ENCODE measurements around the gene LCP2. TPM values are rescaled to one million over a fixed set of nuclear protein-coding genes. Genes with fewer than 3 reads are reported as not detected.
A peak's percentile ranks its signal among the peaks of the same experiment; 100 is the strongest.

The LCP2 gene
- total RNA-seq, 1 donor from 2014 or later: not detected

- no peak overlapping the region for H3K27ac ChIP-seq
- Mint-ChIP-seq H3K27me3 (ENCODE audit: insufficient read depth, low read depth) (peaks cover 16% of the 10 kb centered on the region), H3K4me3 (no peak overlapping the region), H3K4me1 (peaks cover 42% of the 10 kb centered on the region), H3K9me3 (peaks cover 20% of the 10 kb centered on the region), H3K36me3 (peaks cover 6% of the 10 kb centered on the region), H3K27ac (no peak overlapping the region)
- no peak for TF ChIP-seq EZH2phosphoT487 (IDR thresholded peaks at IDR 0.05)
- no peak for TF ChIP-seq EZH2 (IDR thresholded peaks at IDR 0.05)
- TF ChIP-seq CTCF (IDR thresholded peaks at IDR 0.05): no peak
- H2AFZ ChIP-seq (replicated peaks): peak overlapping the region; percentile 65
- no peaks in the 10 kb centered on the region for H3K79me2 ChIP-seq (ENCODE audit: low read depth)
- H3K36me3 ChIP-seq: no peaks in the 10 kb centered on the region
- H3K4me3 ChIP-seq: no peak overlapping the region
- H3K9me3 ChIP-seq (ENCODE audit: low read depth): no peaks in the 10 kb centered on the region
- no peaks in the 10 kb centered on the region for H3K27me3 ChIP-seq
- peaks cover 21% of the 10 kb centered on the region for H3F3A ChIP-seq (ENCODE audit: low read depth)
- peak overlapping the region; percentile 32 for H3K4me2 ChIP-seq
- DNase-seq (ENCODE audit: low spot score): no peak
- no peak overlapping the region for H3K9ac ChIP-seq
- H3K4me1 ChIP-seq: peaks cover 32% of the 10 kb centered on the region
- H4K20me1 ChIP-seq (ENCODE audit: low read depth): no peaks in the 10 kb centered on the region
These were observed 42.2 kb upstream of the LCP2 start for GRCh38 chr5:170339780-170340167.

- peaks cover 11% of the 10 kb centered on the region for H3K27me3 Mint-ChIP-seq (ENCODE audit: insufficient read depth, low read depth)
These were observed 41.6 kb upstream of the LCP2 start for GRCh38 chr5:170338933-170339779.

GRCh38 chr5:170338291-170338690, 40.7 kb upstream of the LCP2 start:
- Mint-ChIP-seq H3K27ac (no peak overlapping the region), H3K9me3 (peaks cover 7% of the 10 kb centered on the region), H3K4me1 (peaks cover 54% of the 10 kb centered on the region), H3K36me3 (no peaks in the 10 kb centered on the region), H3K27me3 (ENCODE audit: insufficient read depth, low read depth) (peaks cover 11% of the 10 kb centered on the region), H3K4me3 (no peak overlapping the region)
- Histone ChIP-seq H3K4me2 (no peak overlapping the region), H3K9me3 (ENCODE audit: low read depth) (no peaks in the 10 kb centered on the region), H3K27me3 (no peaks in the 10 kb centered on the region), H2AFZ (replicated peaks) (no peak overlapping the region), H3F3A (ENCODE audit: low read depth) (peaks cover 21% of the 10 kb centered on the region), H3K79me2 (ENCODE audit: low read depth) (no peaks in the 10 kb centered on the region), H3K4me3 (no peak overlapping the region), H3K36me3 (no peaks in the 10 kb centered on the region), H4K20me1 (ENCODE audit: low read depth) (no peaks in the 10 kb centered on the region), H3K9ac (no peak overlapping the region), H3K4me1 (peaks cover 43% of the 10 kb centered on the region), H3K27ac (no peak overlapping the region)
- DNase-seq (ENCODE audit: low spot score): no peak
- TF ChIP-seq EZH2 (IDR thresholded peaks at IDR 0.05) (no peak), CTCF (IDR thresholded peaks at IDR 0.05) (no peak), EZH2phosphoT487 (IDR thresholded peaks at IDR 0.05) (no peak)

More at GRCh38 chr5:170338933-170339779, 41.6 kb upstream of the LCP2 start:
- no peak for DNase-seq (ENCODE audit: low spot score)
- peaks cover 14% of the 10 kb centered on the region for H3K9me3 Mint-ChIP-seq
- H3K4me3 Mint-ChIP-seq: no peak overlapping the region
- Histone ChIP-seq H3K9ac (no peak overlapping the region), H3K27me3 (no peaks in the 10 kb centered on the region), H3F3A (ENCODE audit: low read depth) (peaks cover 21% of the 10 kb centered on the region), H3K36me3 (no peaks in the 10 kb centered on the region), H3K79me2 (ENCODE audit: low read depth) (no peaks in the 10 kb centered on the region), H4K20me1 (ENCODE audit: low read depth) (no peaks in the 10 kb centered on the region), H3K4me1 (peaks cover 35% of the 10 kb centered on the region), H3K4me2 (peak overlapping the region; percentile 32), H3K4me3 (no peak overlapping the region), H2AFZ (replicated peaks) (no peak overlapping the region), H3K27ac (no peak overlapping the region), H3K9me3 (ENCODE audit: low read depth) (no peaks in the 10 kb centered on the region)
- no peak overlapping the region for H3K27ac Mint-ChIP-seq
- H3K36me3 Mint-ChIP-seq: no peaks in the 10 kb centered on the region
- H3K4me1 Mint-ChIP-seq: peaks cover 48% of the 10 kb centered on the region
- TF ChIP-seq CTCF (IDR thresholded peaks at IDR 0.05) (peak; percentile 50), EZH2 (IDR thresholded peaks at IDR 0.05) (no peak), EZH2phosphoT487 (IDR thresholded peaks at IDR 0.05) (no peak)
